Measurements from ENCODE around the gene COMP. TPM values are rescaled to one million over a fixed set of nuclear protein-coding genes. Genes with fewer than 3 reads are reported as not detected.

The COMP gene
- total RNA-seq, 1 experiment from 2014 or later, result 0.16 TPM

GRCh38 chr19:18781047-18781600, 10.0 kb downstream of the COMP start:
- intact Hi-C loops (cut with micrococcal nuclease; ENCODE audit: unreplicated experiment), result no loop called here
- H3K4me1 Mint-ChIP-seq (ENCODE audit: low read depth, unreplicated experiment), result peaks cover 5% of the 10 kb centered on the region
- no peaks in the 10 kb centered on the region for H3K4me1 ChIP-seq
- H3K36me3 Mint-ChIP-seq (ENCODE audit: insufficient read depth, unreplicated experiment), result peaks cover 14% of the 10 kb centered on the region
- H3K27ac Mint-ChIP-seq (ENCODE audit: unreplicated experiment), result no peak overlapping the region
- H3K9me3 ChIP-seq, result no peaks in the 10 kb centered on the region
- ChIA-PET CTCF (interaction anchor here (0.6 to 1.6 kb wide), 5 partner anchors 44 to 75 kb away, joined by 3 to 12 read pairs (median 4); no protein-coding TSS in a partner anchor), POLR2A (no interaction called here)
- no peaks in the 10 kb centered on the region for H3K27me3 Mint-ChIP-seq (ENCODE audit: insufficient read depth, unreplicated experiment)
- H3K9me3 Mint-ChIP-seq (ENCODE audit: unreplicated experiment), result no peaks in the 10 kb centered on the region
- H3K36me3 ChIP-seq (ENCODE audit: control insufficient read depth, insufficient read depth, low read length), result no peaks in the 10 kb centered on the region
- no peaks in the 10 kb centered on the region; the same call in 1 of the 2 replicates for H3K27me3 ChIP-seq (replicated peaks; ENCODE audit: control insufficient read depth, insufficient read depth, low read length)
- no peak overlapping the region for H3K4me3 ChIP-seq (ENCODE audit: low read depth, low read length)
- no TSS peak for BruUV-seq (replicated peaks)
- no peak for DNase-seq
- TF ChIP-seq CTCF (IDR thresholded peaks at IDR 0.05; ENCODE audit: insufficient read depth in 1 of 2, low read depth in 1 of 2, low read length in 1 of 2, severe bottlenecking in 1 of 2, unreplicated experiment in 1 of 2), result no peak
- no peak overlapping the region for H3K4me3 Mint-ChIP-seq (ENCODE audit: unreplicated experiment)

GRCh38 chr19:18780631-18781030, 10.5 kb downstream of the COMP start:
- BruUV-seq (replicated peaks), result no TSS peak
- Histone ChIP-seq H3K27me3 (replicated peaks; ENCODE audit: control insufficient read depth, insufficient read depth, low read length) (no peaks in the 10 kb centered on the region; the same call in 1 of the 2 replicates), H3K4me3 (ENCODE audit: low read depth, low read length) (no peak overlapping the region), H3K9me3 (no peaks in the 10 kb centered on the region), H3K36me3 (ENCODE audit: control insufficient read depth, insufficient read depth, low read length) (no peaks in the 10 kb centered on the region), H3K4me1 (no peaks in the 10 kb centered on the region)
- Mint-ChIP-seq H3K9me3 (ENCODE audit: unreplicated experiment) (no peaks in the 10 kb centered on the region), H3K4me1 (ENCODE audit: low read depth, unreplicated experiment) (peaks cover 5% of the 10 kb centered on the region), H3K27me3 (ENCODE audit: insufficient read depth, unreplicated experiment) (no peaks in the 10 kb centered on the region), H3K36me3 (ENCODE audit: insufficient read depth, unreplicated experiment) (peaks cover 17% of the 10 kb centered on the region), H3K4me3 (ENCODE audit: unreplicated experiment) (no peak overlapping the region), H3K27ac (ENCODE audit: unreplicated experiment) (no peak overlapping the region)
- CTCF ChIA-PET, result interaction anchor here (0.6 to 1.6 kb wide), 5 partner anchors 44 to 76 kb away, joined by 3 to 12 read pairs (median 4); no protein-coding TSS in a partner anchor
- intact Hi-C loops (cut with micrococcal nuclease; ENCODE audit: unreplicated experiment), result no loop called here
- POLR2A ChIA-PET, result no interaction called here
- TF ChIP-seq CTCF (IDR thresholded peaks at IDR 0.05; ENCODE audit: insufficient read depth in 1 of 2, low read depth in 1 of 2, low read length in 1 of 2, severe bottlenecking in 1 of 2, unreplicated experiment in 1 of 2), result peak in 1 of 2 experiments; percentile 32
- no peak for DNase-seq

- H3K27me3 Mint-ChIP-seq (ENCODE audit: insufficient read depth, unreplicated experiment), result no peaks in the 10 kb centered on the region
- H3K4me1 Mint-ChIP-seq (ENCODE audit: low read depth, unreplicated experiment), result peaks cover 5% of the 10 kb centered on the region
- Histone ChIP-seq H3K4me3 (ENCODE audit: low read depth, low read length) (no peak overlapping the region), H3K9me3 (no peaks in the 10 kb centered on the region), H3K4me1 (no peaks in the 10 kb centered on the region), H3K36me3 (ENCODE audit: control insufficient read depth, insufficient read depth, low read length) (no peaks in the 10 kb centered on the region), H3K27me3 (replicated peaks; ENCODE audit: control insufficient read depth, insufficient read depth, low read length) (no peaks in the 10 kb centered on the region; the same call in 1 of the 2 replicates)
- H3K9me3 Mint-ChIP-seq (ENCODE audit: unreplicated experiment), result no peaks in the 10 kb centered on the region
- no peak for DNase-seq
- no peak overlapping the region for H3K4me3 Mint-ChIP-seq (ENCODE audit: unreplicated experiment)
- no peak overlapping the region for H3K27ac Mint-ChIP-seq (ENCODE audit: unreplicated experiment)
- BruUV-seq (replicated peaks), result no TSS peak
- POLR2A ChIA-PET, result no interaction called here
- H3K36me3 Mint-ChIP-seq (ENCODE audit: insufficient read depth, unreplicated experiment), result peaks cover 17% of the 10 kb centered on the region
- intact Hi-C loops (cut with micrococcal nuclease; ENCODE audit: unreplicated experiment), result no loop called here
- CTCF ChIA-PET, result interaction anchor here (1.0 to 1.6 kb wide), 4 partner anchors 45 to 76 kb away, joined by 3 to 12 read pairs (median 5); no protein-coding TSS in a partner anchor
- no peak for TF ChIP-seq CTCF (IDR thresholded peaks at IDR 0.05; ENCODE audit: insufficient read depth in 1 of 2, low read depth in 1 of 2, low read length in 1 of 2, severe bottlenecking in 1 of 2, unreplicated experiment in 1 of 2)
These were observed 11.0 kb downstream of the COMP start for GRCh38 chr19:18780081-18780480.

Measured in Caco-2 (cell line).